Measurements from ENCODE around the gene SCO2. TPM values are rescaled to one million over a fixed set of nuclear protein-coding genes. Genes with fewer than 3 reads are reported as not detected.

SCO2 gene
- polyA plus RNA-seq, 1 donor from 2014 or later: 9.6 TPM

DNA sequence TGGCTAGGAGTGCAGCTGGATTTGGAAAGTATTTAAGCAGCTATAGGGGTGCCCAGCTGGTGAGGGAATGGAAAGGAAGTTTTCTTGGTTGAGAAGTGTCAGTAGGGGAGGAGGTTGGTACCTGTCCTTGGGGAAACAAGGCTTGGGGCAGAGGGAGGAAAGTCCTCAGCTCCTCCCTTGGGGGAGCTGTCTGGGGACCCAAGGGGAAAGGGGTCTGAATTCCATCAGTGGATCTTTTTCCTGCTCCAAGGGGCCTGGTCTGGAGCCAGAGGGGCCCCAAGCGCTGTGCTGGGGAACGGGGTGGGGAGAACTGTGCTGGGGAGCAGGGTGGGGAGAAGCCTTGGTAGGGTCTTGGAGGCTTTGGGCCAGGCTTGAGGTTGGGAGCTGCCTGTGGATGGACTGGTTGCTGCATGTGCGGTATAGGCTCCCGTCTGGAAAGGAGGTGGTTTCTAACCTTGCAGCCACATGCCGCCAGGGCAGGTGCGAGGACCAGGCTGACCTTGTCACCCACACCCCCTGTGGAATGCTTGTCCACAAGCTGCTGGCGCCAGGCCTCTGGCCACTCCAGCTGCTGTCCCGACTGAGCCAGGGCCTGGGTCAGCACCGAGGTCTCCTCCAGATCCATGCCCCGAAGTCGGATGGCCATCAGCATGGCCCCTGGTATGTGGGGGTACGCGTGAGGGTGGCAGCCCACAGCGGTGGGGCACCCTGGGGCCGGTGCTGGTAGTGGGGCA, 3.5 kb upstream of the SCO2 start:
- H3K9ac ChIP-seq (ENCODE audit: low read length): no peak overlapping the region
- no peak overlapping the region for H2AFZ ChIP-seq (ENCODE audit: low read depth, low read length)
- no peak for TF ChIP-seq TAF1 (IDR thresholded peaks at IDR 0.05; ENCODE audit: low read depth)
- no peak for TF ChIP-seq EP300 (conservative IDR thresholded peaks at IDR 0.05; ENCODE audit: poor library complexity, severe bottlenecking)
- TF ChIP-seq MXI1 (conservative IDR thresholded peaks at IDR 0.05; ENCODE audit: poor library complexity, severe bottlenecking): no peak
- TF ChIP-seq, protein P1, sequence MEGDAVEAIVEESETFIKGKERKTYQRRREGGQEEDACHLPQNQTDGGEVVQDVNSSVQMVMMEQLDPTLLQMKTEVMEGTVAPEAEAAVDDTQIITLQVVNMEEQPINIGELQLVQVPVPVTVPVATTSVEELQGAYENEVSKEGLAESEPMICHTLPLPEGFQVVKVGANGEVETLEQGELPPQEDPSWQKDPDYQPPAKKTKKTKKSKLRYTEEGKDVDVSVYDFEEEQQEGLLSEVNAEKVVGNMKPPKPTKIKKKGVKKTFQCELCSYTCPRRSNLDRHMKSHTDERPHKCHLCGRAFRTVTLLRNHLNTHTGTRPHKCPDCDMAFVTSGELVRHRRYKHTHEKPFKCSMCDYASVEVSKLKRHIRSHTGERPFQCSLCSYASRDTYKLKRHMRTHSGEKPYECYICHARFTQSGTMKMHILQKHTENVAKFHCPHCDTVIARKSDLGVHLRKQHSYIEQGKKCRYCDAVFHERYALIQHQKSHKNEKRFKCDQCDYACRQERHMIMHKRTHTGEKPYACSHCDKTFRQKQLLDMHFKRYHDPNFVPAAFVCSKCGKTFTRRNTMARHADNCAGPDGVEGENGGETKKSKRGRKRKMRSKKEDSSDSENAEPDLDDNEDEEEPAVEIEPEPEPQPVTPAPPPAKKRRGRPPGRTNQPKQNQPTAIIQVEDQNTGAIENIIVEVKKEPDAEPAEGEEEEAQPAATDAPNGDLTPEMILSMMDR (IDR thresholded peaks at IDR 0.05; ENCODE audit: poor library complexity, severe bottlenecking): no peak
- no peak for TF ChIP-seq SMC3 (conservative IDR thresholded peaks at IDR 0.05; ENCODE audit: poor library complexity)
- H3K4me3 ChIP-seq (ENCODE audit: low read length): no peak overlapping the region
- H3K27me3 ChIP-seq (ENCODE audit: insufficient read depth, low read depth, low read length): peaks cover 34% of the 10 kb centered on the region
- no peaks in the 10 kb centered on the region for H3K79me2 ChIP-seq (replicated peaks; ENCODE audit: insufficient read depth, low read length)
- H3K9me3 ChIP-seq (ENCODE audit: low read length): no peaks in the 10 kb centered on the region
- H3K9me2 ChIP-seq (ENCODE audit: insufficient read depth, low read length): no peaks in the 10 kb centered on the region
- no peaks in the 10 kb centered on the region for H3K36me3 ChIP-seq (ENCODE audit: insufficient read depth, low read length)
- H4K20me1 ChIP-seq (ENCODE audit: insufficient read depth): no peaks in the 10 kb centered on the region
- no peak overlapping the region for H3K27ac ChIP-seq (ENCODE audit: low read length)
- H3K4me2 ChIP-seq (ENCODE audit: low read length): no peak overlapping the region
- H3F3A ChIP-seq (ENCODE audit: insufficient read depth, low read length, poor library complexity, severe bottlenecking): no peaks in the 10 kb centered on the region

DNA sequence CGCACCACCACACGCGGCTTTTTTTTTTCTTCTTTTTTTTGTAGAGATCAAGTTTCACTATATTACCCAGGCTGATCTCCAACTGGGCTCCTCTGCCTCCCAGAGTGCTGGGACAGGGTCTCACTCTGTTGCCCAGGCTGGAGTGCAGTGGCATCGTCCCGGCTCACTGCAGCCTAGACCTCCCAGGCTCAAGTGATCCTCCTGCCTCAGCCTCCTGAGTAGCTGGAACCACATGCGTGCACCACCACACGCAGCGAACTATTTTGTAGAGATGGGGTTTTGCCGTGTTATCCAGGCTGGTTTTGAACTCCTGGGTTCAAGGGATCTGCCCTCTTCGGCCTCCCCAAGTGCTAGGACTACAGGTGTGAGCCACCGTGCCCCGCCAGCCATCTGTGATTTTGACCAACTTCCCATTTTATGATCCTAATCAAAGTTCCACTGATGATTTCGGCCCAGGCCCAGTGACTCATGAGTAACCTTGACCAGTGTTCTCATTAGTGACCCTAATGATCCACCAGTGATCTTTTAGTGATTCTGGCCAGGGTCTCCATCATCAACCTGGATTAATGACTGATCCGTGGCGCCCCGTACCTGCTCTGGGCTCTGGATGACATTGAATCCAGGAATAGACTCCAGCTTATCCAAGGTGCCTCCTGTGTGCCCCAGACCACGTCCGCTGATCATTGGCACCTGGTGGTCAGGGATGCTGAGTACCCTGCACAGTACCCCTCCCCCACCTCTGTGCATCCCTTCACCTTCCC, 2.7 kb upstream of the SCO2 start:
- Histone ChIP-seq H2AFZ (ENCODE audit: low read depth, low read length) (no peak overlapping the region), H3K27me3 (ENCODE audit: insufficient read depth, low read depth, low read length) (peaks cover 34% of the 10 kb centered on the region), H3K36me3 (ENCODE audit: insufficient read depth, low read length) (no peaks in the 10 kb centered on the region), H3K9me3 (ENCODE audit: low read length) (no peaks in the 10 kb centered on the region), H3K4me3 (ENCODE audit: low read length) (no peak overlapping the region), H3K27ac (ENCODE audit: low read length) (no peak overlapping the region), H3F3A (ENCODE audit: insufficient read depth, low read length, poor library complexity, severe bottlenecking) (no peaks in the 10 kb centered on the region), H3K9me2 (ENCODE audit: insufficient read depth, low read length) (no peaks in the 10 kb centered on the region), H3K79me2 (replicated peaks; ENCODE audit: insufficient read depth, low read length) (no peaks in the 10 kb centered on the region), H3K9ac (ENCODE audit: low read length) (no peak overlapping the region), H4K20me1 (ENCODE audit: insufficient read depth) (no peaks in the 10 kb centered on the region), H3K4me2 (ENCODE audit: low read length) (no peak overlapping the region)
- TF ChIP-seq EP300 (conservative IDR thresholded peaks at IDR 0.05; ENCODE audit: poor library complexity, severe bottlenecking) (no peak), EZH2 (IDR thresholded peaks at IDR 0.05; ENCODE audit: borderline replicate concordance, insufficient read depth, low read length, poor library complexity, severe bottlenecking) (no peak), MXI1 (conservative IDR thresholded peaks at IDR 0.05; ENCODE audit: poor library complexity, severe bottlenecking) (no peak), RAD21 (conservative IDR thresholded peaks at IDR 0.05) (no peak), POLR2AphosphoS5 (IDR thresholded peaks at IDR 0.05) (no peak), TAF1 (IDR thresholded peaks at IDR 0.05; ENCODE audit: low read depth) (no peak), SMC3 (conservative IDR thresholded peaks at IDR 0.05; ENCODE audit: poor library complexity) (no peak)
- TF ChIP-seq, protein P1 (IDR thresholded peaks at IDR 0.05; ENCODE audit: poor library complexity, severe bottlenecking): no peak
- TF ChIP-seq, protein P2, sequence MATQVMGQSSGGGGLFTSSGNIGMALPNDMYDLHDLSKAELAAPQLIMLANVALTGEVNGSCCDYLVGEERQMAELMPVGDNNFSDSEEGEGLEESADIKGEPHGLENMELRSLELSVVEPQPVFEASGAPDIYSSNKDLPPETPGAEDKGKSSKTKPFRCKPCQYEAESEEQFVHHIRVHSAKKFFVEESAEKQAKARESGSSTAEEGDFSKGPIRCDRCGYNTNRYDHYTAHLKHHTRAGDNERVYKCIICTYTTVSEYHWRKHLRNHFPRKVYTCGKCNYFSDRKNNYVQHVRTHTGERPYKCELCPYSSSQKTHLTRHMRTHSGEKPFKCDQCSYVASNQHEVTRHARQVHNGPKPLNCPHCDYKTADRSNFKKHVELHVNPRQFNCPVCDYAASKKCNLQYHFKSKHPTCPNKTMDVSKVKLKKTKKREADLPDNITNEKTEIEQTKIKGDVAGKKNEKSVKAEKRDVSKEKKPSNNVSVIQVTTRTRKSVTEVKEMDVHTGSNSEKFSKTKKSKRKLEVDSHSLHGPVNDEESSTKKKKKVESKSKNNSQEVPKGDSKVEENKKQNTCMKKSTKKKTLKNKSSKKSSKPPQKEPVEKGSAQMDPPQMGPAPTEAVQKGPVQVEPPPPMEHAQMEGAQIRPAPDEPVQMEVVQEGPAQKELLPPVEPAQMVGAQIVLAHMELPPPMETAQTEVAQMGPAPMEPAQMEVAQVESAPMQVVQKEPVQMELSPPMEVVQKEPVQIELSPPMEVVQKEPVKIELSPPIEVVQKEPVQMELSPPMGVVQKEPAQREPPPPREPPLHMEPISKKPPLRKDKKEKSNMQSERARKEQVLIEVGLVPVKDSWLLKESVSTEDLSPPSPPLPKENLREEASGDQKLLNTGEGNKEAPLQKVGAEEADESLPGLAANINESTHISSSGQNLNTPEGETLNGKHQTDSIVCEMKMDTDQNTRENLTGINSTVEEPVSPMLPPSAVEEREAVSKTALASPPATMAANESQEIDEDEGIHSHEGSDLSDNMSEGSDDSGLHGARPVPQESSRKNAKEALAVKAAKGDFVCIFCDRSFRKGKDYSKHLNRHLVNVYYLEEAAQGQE (IDR thresholded peaks at IDR 0.05; ENCODE audit: borderline replicate concordance): no peak

All from neural cell (in vitro differentiated cells).